Thoracic aorta (tissue), 2 donors: ENCODE data around the gene UCKL1. TPM values are rescaled to one million over a fixed set of nuclear protein-coding genes. Genes with fewer than 3 reads are reported as not detected.

Experiments
- ATAC-seq: fragments of 150-250 bp; one replicate; pipeline ENCODE4 v1.8.0; 2017; ENCODE audit warnings: low read depth; ENCODE audit not compliant: insufficient number of reproducible peaks, low FRiP score
- DNase-seq: peaks from one replicate; pipeline ENCODE4 v3.0.0-alpha.2; 2020; ENCODE audit warnings: low spot score
- H3K27ac ChIP-seq, 2 donors: fragments of 200-600 bp; sonication (generic); 1 replicate in 1 of 2; 2 replicates in 1 of 2; pipeline ENCODE4 v1.5.1; 2016; ENCODE audit warnings: mild to moderate bottlenecking in 2 of 2, moderate library complexity in 2 of 2
- H3K27me3 ChIP-seq: fragments of 200-600 bp; sonication (generic); replicated peaks from 2 replicates; pipeline ENCODE4 v1.6.0; 2016; ENCODE audit warnings: mild to moderate bottlenecking; ENCODE audit not compliant: insufficient read depth
- H3K36me3 ChIP-seq: fragments of 200-600 bp; sonication (generic); one replicate; pipeline ENCODE4 v1.5.1; 2016
- H3K4me1 ChIP-seq, 2 donors: fragments of 200-600 bp; sonication (generic); 1 replicate in 1 of 2; 2 replicates in 1 of 2; pipeline versions ENCODE4 v1.5.1 to v1.6.0; 2016; ENCODE audit warnings: low read depth in 2 of 2, mild to moderate bottlenecking in 1 of 2; ENCODE audit not compliant: control insufficient read depth in 1 of 2
- H3K4me3 ChIP-seq: fragments of 200-600 bp; sonication (generic); 2 replicates; pipeline ENCODE4 v1.5.1; 2016; ENCODE audit warnings: mild to moderate bottlenecking
- H3K9me3 ChIP-seq: fragments of 200-600 bp; sonication (generic); 2 replicates; pipeline ENCODE4 v1.5.1; 2016
- CTCF ChIP-seq: fragments of 200-600 bp; sonication (generic); IDR thresholded peaks from one replicate; pipeline ENCODE4 v1.5.1; 2019; ENCODE audit warnings: antibody characterized with exemption
- total RNA-seq, 2 donors: library from RNA; depleted of rRNA; stranded (reverse); fragments of >200 nt; gene quantifications; one replicate each; pipeline versions ENCODE4 v1.1.0 to v1.2.3, GENCODE V29; 2016

The UCKL1 gene
- total RNA-seq, 2 donors from 2014 or later, result 27.3 to 40.5 TPM

GRCh38 chr20:63942250-63942951 lies 13.8 kb downstream of the UCKL1 start:
- Histone ChIP-seq H3K4me3 (no peak overlapping the region), H3K9me3 (no peaks in the 10 kb centered on the region), H3K4me1 (peaks cover 0 to 2% of the 10 kb centered on the region in 2 donors), H3K36me3 (peaks cover 46% of the 10 kb centered on the region), H3K27ac (peak overlapping the region in 1 of 2 donors; percentile 12), H3K27me3 (no peaks in the 10 kb centered on the region)
- no peak for ATAC-seq
- TF ChIP-seq CTCF, result no peak
- no peak for DNase-seq

- H3K4me1 ChIP-seq, result no peaks in the 10 kb centered on the region
- no peak for TF ChIP-seq CTCF
- peaks cover 46% of the 10 kb centered on the region for H3K36me3 ChIP-seq
- DNase-seq (no peak), ATAC-seq (no peak)
- no peaks in the 10 kb centered on the region for H3K9me3 ChIP-seq
- H3K27me3 ChIP-seq, result no peaks in the 10 kb centered on the region
- no peak overlapping the region for H3K4me3 ChIP-seq
- H3K27ac ChIP-seq, result no peak overlapping the region
Observed at GRCh38 chr20:63941282-63942081, 14.7 kb downstream of the UCKL1 start.

GRCh38 chr20:63940472-63941266 lies 15.5 kb downstream of the UCKL1 start:
- no peaks in the 10 kb centered on the region for H3K4me1 ChIP-seq
- no peak overlapping the region for H3K4me3 ChIP-seq
- H3K27ac ChIP-seq, result no peak overlapping the region
- H3K27me3 ChIP-seq, result no peaks in the 10 kb centered on the region
- DNase-seq, result no peak
- TF ChIP-seq CTCF, result no peak
- peaks cover 43% of the 10 kb centered on the region for H3K36me3 ChIP-seq
- no peaks in the 10 kb centered on the region for H3K9me3 ChIP-seq
- ATAC-seq, result no peak

- Histone ChIP-seq H3K27ac (no peak overlapping the region), H3K9me3 (no peaks in the 10 kb centered on the region), H3K36me3 (peaks cover 40% of the 10 kb centered on the region), H3K4me1 (no peaks in the 10 kb centered on the region), H3K4me3 (no peak overlapping the region), H3K27me3 (no peaks in the 10 kb centered on the region)
- DNase-seq, result no peak
- ATAC-seq, result no peak
- TF ChIP-seq CTCF, result no peak
Observed at GRCh38 chr20:63940071-63940471, 16.1 kb downstream of the UCKL1 start.
